PFSK-1 (cell line): ENCODE measurements around the gene TEX11.

Experiments used
- FOXP2 ChIP-seq: optimal IDR thresholded peaks from 2 replicates; pipeline ENCODE3; 2011; ENCODE audit warnings: borderline replicate concordance, control low read depth, inconsistent platforms; ENCODE audit not compliant: insufficient read depth; ENCODE audit errors: extremely low read length, extremely low read depth
- POLR2AphosphoS5 ChIP-seq: IDR thresholded peaks from 2 replicates; pipeline ENCODE4 v1.6.1; 2012; ENCODE audit warnings: low read depth, mild to moderate bottlenecking, control low read depth, low read length, moderate library complexity
- REST ChIP-seq, 2 experiments: IDR thresholded peaks; 2 replicates each; pipeline versions ENCODE4 v1.6.1 to v1.8.0; 2011 to 2012; ENCODE audit warnings: low read depth in 2 of 2, low read length in 2 of 2, control low read depth in 1 of 2, inconsistent platforms in 1 of 2, mild to moderate bottlenecking in 1 of 2, moderate library complexity in 1 of 2; ENCODE audit not compliant: insufficient read depth in 1 of 2
- SIN3A ChIP-seq: IDR thresholded peaks from 2 replicates; pipeline ENCODE4 v1.6.1; 2012; ENCODE audit warnings: mild to moderate bottlenecking, low read length, moderate library complexity, borderline replicate concordance; ENCODE audit not compliant: insufficient read depth
- TAF1 ChIP-seq: IDR thresholded peaks from 2 replicates; pipeline ENCODE4 v1.6.1; 2012; ENCODE audit warnings: low read length, control low read depth, borderline replicate concordance; ENCODE audit not compliant: insufficient read depth

Gene TEX11

GRCh38 chrX:70554081-70554480 is 354.4 kb downstream of the TEX11 start:
- TF ChIP-seq TAF1 (no peak), REST (IDR thresholded peaks at IDR 0.05; ENCODE audit: insufficient read depth in 1 of 2, low read depth in 2 of 2, low read length in 2 of 2) (no peak), POLR2AphosphoS5 (no peak), FOXP2 (no peak), SIN3A (no peak)

GRCh38 chrX:70553516-70553915 is 355.0 kb downstream of the TEX11 start:
- TF ChIP-seq POLR2AphosphoS5 (no peak), TAF1 (no peak), REST (IDR thresholded peaks at IDR 0.05; ENCODE audit: insufficient read depth in 1 of 2, low read depth in 2 of 2, low read length in 2 of 2) (no peak), SIN3A (no peak)

- TF ChIP-seq REST (IDR thresholded peaks at IDR 0.05; ENCODE audit: insufficient read depth in 1 of 2, low read depth in 2 of 2, low read length in 2 of 2), result no peak
- no peak for TF ChIP-seq POLR2AphosphoS5
- TF ChIP-seq FOXP2, result no peak
- no peak for TF ChIP-seq TAF1
- no peak for TF ChIP-seq SIN3A
Measured at GRCh38 chrX:70552130-70552704, 356.3 kb downstream of the TEX11 start.

GRCh38 chrX:70549429-70549828 is 359.1 kb downstream of the TEX11 start:
- TF ChIP-seq SIN3A, result no peak
- TF ChIP-seq POLR2AphosphoS5, result no peak
- TF ChIP-seq TAF1, result no peak
- no peak for TF ChIP-seq REST (IDR thresholded peaks at IDR 0.05; ENCODE audit: insufficient read depth in 1 of 2, low read depth in 2 of 2, low read length in 2 of 2)
- TF ChIP-seq FOXP2, result no peak

GRCh38 chrX:70535198-70535597 is 373.3 kb downstream of the TEX11 start:
- TF ChIP-seq REST (IDR thresholded peaks at IDR 0.05; ENCODE audit: insufficient read depth in 1 of 2, low read depth in 2 of 2, low read length in 2 of 2) (no peak), POLR2AphosphoS5 (no peak), SIN3A (no peak), FOXP2 (no peak), TAF1 (no peak)
